ENCODE data around the gene COG6.

- TF ChIP-seq L3MBTL2 (conservative IDR thresholded peaks at IDR 0.05) (no peak), SUZ12 (IDR thresholded peaks at IDR 0.05) (no peak), TARDBP (IDR thresholded peaks at IDR 0.05) (no peak), CTBP1 (IDR thresholded peaks at IDR 0.05; ENCODE audit: borderline replicate concordance) (no peak), LEF1 (IDR thresholded peaks at IDR 0.05; ENCODE audit: borderline replicate concordance) (no peak), BHLHE40 (IDR thresholded peaks at IDR 0.05; ENCODE audit: borderline replicate concordance) (no peak), ELF4 (IDR thresholded peaks at IDR 0.05) (no peak), PKNOX1 (IDR thresholded peaks at IDR 0.05) (no peak), HDGF (IDR thresholded peaks at IDR 0.05; ENCODE audit: borderline replicate concordance) (no peak), ARNT (IDR thresholded peaks at IDR 0.05) (no peak), FOXM1 (IDR thresholded peaks at IDR 0.05; ENCODE audit: borderline replicate concordance) (no peak), ZNF384 (IDR thresholded peaks at IDR 0.05) (no peak), NFRKB (IDR thresholded peaks at IDR 0.05) (no peak)
These were observed 27.3 kb downstream of the COG6 start for GRCh38 chr13:39682788-39683187.
